Endothelial cell (in vitro differentiated cells): ENCODE data around the gene SIM2. TPM values are rescaled to one million over a fixed set of nuclear protein-coding genes. Genes with fewer than 3 reads are reported as not detected.

ENCODE experiments used
- DNase-seq: peaks from one replicate; pipeline ENCODE4 v3.0.0; 2021; ENCODE audit warnings: low spot score
- H3K27ac Mint-ChIP-seq: one replicate; pipeline ENCODE4 v1.8.0; 2021; ENCODE audit warnings: mixed read lengths, inconsistent platforms; ENCODE audit not compliant: unreplicated experiment
- H3K27me3 Mint-ChIP-seq: one replicate; pipeline ENCODE4 v1.8.0; 2021; ENCODE audit warnings: mild to moderate bottlenecking, moderate library complexity, mixed read lengths, inconsistent platforms; ENCODE audit not compliant: unreplicated experiment
- H3K36me3 Mint-ChIP-seq: one replicate; pipeline ENCODE4 v1.8.0; 2021; ENCODE audit warnings: mild to moderate bottlenecking, low read depth, mixed read lengths, inconsistent platforms; ENCODE audit not compliant: unreplicated experiment
- H3K4me1 Mint-ChIP-seq: one replicate; pipeline ENCODE4 v1.8.0; 2021; ENCODE audit warnings: mild to moderate bottlenecking, mixed read lengths, inconsistent platforms; ENCODE audit not compliant: unreplicated experiment
- H3K4me3 Mint-ChIP-seq: one replicate; pipeline ENCODE4 v1.8.0; 2021; ENCODE audit warnings: mild to moderate bottlenecking, mixed read lengths, inconsistent platforms; ENCODE audit not compliant: unreplicated experiment
- H3K9me3 Mint-ChIP-seq: one replicate; pipeline ENCODE4 v1.8.0; 2021; ENCODE audit warnings: mixed read lengths, inconsistent platforms; ENCODE audit not compliant: unreplicated experiment
- total RNA-seq: library from RNA; stranded (reverse); fragmentation: NEBNext Ultra II Directional; extraction: Animal tissue kit (Norgen Biotek cat#: 25700); gene quantifications from one replicate; pipeline ENCODE4 v1.2.1, GENCODE V29; 2021; ENCODE audit not compliant: unreplicated experiment
- TF ChIP-seq, protein P1 (sequence below): fragments of 200-600 bp; sonication (generic); IDR thresholded peaks from one replicate; pipeline ENCODE4 v1.5.0; 2021; ENCODE audit warnings: antibody characterized with exemption; ENCODE audit not compliant: unreplicated experiment

The SIM2 gene
- total RNA-seq, 1 donor from 2014 or later, result 17.1 TPM

DNA sequence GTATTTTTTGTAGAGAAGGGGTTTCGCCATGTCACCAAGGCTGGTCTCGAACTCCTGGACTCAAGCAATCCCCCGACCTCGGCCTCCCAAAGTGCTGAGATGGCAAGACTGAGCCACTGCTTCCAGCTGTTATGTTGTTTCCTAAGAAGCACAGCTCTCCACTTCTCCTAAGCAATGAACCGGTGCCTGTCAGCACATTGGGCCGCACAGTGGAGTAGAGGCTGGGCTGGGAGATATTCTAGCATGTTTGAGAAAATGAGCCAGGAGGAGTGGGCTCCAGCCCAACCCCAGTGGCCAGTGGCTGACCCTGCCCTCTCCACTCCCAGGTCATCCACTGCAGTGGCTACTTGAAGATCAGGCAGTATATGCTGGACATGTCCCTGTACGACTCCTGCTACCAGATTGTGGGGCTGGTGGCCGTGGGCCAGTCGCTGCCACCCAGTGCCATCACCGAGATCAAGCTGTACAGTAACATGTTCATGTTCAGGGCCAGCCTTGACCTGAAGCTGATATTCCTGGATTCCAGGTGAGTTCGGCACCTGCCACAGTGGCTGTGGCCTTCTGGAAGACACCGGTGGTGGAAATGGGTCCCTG, 27.0 kb downstream of the SIM2 start:
- H3K9me3 Mint-ChIP-seq, result no peaks in the 10 kb centered on the region
- DNase-seq, result no peak
- peaks cover 8% of the 10 kb centered on the region for H3K27me3 Mint-ChIP-seq
- H3K4me3 Mint-ChIP-seq, result no peak overlapping the region
- TF ChIP-seq, protein P1, sequence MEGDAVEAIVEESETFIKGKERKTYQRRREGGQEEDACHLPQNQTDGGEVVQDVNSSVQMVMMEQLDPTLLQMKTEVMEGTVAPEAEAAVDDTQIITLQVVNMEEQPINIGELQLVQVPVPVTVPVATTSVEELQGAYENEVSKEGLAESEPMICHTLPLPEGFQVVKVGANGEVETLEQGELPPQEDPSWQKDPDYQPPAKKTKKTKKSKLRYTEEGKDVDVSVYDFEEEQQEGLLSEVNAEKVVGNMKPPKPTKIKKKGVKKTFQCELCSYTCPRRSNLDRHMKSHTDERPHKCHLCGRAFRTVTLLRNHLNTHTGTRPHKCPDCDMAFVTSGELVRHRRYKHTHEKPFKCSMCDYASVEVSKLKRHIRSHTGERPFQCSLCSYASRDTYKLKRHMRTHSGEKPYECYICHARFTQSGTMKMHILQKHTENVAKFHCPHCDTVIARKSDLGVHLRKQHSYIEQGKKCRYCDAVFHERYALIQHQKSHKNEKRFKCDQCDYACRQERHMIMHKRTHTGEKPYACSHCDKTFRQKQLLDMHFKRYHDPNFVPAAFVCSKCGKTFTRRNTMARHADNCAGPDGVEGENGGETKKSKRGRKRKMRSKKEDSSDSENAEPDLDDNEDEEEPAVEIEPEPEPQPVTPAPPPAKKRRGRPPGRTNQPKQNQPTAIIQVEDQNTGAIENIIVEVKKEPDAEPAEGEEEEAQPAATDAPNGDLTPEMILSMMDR, result no peak
- peaks cover 2% of the 10 kb centered on the region for H3K4me1 Mint-ChIP-seq
- no peak overlapping the region for H3K27ac Mint-ChIP-seq
- H3K36me3 Mint-ChIP-seq, result peaks cover 7% of the 10 kb centered on the region

DNA sequence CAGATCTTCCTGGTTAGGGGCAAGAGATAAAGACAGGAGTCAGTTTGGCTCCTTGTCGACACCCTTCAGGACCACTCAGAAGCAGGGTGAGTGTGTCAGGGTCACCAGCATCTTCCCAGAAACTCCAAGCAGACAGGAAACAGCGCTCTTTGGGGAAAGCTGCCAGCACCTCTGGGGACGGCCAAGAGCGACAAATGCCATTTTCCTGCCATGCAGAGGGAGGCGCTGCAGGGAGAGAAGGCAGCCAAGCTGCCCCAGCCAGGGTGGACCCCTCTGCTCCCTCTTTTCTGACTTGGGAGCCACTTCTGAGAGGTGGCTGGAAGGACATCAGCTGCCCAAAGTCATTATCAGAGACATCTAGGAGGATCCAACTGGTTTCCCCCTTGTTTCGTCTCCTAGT, 29.0 kb downstream of the SIM2 start:
- H3K4me3 Mint-ChIP-seq, result no peak overlapping the region
- no peak for DNase-seq
- no peak overlapping the region for H3K27ac Mint-ChIP-seq

DNA sequence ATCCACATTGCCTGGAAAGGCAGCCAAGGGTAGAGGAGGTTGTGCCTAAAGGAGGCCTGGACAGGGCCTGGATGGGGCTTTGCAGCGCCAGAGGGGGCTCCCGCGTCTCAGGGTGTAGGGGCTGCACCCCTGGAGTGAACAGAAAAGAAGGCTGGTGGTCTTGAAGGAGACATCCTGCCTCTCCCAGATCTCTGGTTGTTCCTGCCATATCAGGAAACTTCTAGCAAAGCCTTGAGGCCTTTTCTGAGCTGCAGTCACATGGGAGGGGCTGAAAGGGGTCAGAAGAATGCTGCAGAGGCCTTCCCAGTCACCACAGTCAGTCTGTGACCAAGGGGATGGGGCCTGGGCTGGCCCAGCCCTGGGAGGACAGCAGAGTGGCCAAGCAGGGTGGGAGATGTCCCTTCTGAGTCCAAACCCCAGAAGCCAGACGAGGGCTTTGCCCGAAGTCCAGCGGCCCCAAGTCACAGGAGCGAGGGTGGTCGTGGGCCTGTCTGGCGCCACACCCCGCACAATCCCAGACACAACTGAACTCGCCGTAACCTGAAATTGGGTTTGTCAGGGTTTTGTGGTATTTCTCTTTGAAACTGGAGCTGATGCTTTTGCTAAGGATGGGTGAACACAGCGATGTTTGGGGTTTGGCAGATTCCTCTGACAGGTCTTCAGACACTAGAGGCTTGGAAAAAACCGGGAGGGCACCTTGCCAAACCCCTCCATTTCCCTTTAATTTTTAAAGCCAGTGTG, 29.6 kb downstream of the SIM2 start:
- no peak overlapping the region for H3K27ac Mint-ChIP-seq
- H3K4me1 Mint-ChIP-seq, result peaks cover 2% of the 10 kb centered on the region
- TF ChIP-seq, protein P1, result no peak
- H3K9me3 Mint-ChIP-seq, result no peaks in the 10 kb centered on the region
- H3K4me3 Mint-ChIP-seq, result no peak overlapping the region
- H3K27me3 Mint-ChIP-seq, result peaks cover 4% of the 10 kb centered on the region
- H3K36me3 Mint-ChIP-seq, result peaks cover 8% of the 10 kb centered on the region
- DNase-seq, result no peak

More for the DNA sequence above, 29.0 kb downstream of the SIM2 start:
- Mint-ChIP-seq H3K9me3 (no peaks in the 10 kb centered on the region), H3K36me3 (peaks cover 8% of the 10 kb centered on the region), H3K27me3 (peaks cover 4% of the 10 kb centered on the region), H3K4me1 (peaks cover 2% of the 10 kb centered on the region)
- TF ChIP-seq, protein P1, result no peak

DNA sequence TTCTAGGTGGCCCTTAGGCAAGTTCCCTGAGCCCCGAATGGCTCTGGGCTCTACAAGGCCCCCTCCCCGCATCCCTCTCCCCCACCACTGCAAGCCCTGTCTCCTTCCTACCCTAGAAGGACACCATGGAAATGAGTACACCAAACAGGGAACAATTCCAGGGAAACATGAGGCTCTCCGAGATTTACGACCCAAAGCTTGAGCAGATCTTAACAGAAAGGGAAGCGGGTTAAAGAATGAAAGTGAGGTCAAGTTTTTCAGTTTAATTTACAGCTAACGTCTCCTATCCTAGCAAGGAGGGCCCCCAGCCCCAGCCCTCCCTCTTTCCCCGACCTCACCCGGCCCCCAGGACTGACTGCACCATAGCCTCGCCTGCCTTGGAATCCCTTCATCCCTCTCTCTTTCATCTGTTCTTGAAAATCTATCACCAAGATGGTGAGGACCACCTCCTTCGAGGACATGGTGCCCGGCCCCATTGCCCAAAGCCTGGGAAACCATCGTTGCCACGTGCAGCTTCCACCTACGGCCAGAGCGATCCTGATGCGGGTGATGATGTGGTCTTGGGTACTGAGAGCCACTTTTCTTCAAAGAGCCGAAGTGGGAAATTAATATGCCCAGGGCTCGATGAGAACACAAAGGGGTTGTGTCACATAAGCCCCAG, 30.5 kb downstream of the SIM2 start:
- TF ChIP-seq, protein P1, result no peak
- peaks cover 4% of the 10 kb centered on the region for H3K27me3 Mint-ChIP-seq

More for the DNA sequence above, 30.5 kb downstream of the SIM2 start:
- peaks cover 8% of the 10 kb centered on the region for H3K36me3 Mint-ChIP-seq
- no peak overlapping the region for H3K27ac Mint-ChIP-seq
- H3K4me1 Mint-ChIP-seq, result peaks cover 2% of the 10 kb centered on the region
- H3K4me3 Mint-ChIP-seq, result no peak overlapping the region
- H3K9me3 Mint-ChIP-seq, result no peaks in the 10 kb centered on the region
- no peak for DNase-seq
